CD4-positive, alpha-beta T cell treated with Interleukin-6 at 100 ng/mL for 8 hours (primary cell): Measurements from ENCODE around the gene SNAPC3.
"Not testable (repeated sequence)": the region's sequence is repeated elsewhere in the genome, so short reads cannot be mapped to it uniquely, and the experiment has no call there.

Experiments used
- DNase-seq: peaks from one replicate; pipeline ENCODE4 v3.0.0-alpha.2; 2020; ENCODE audit warnings: mixed read lengths, low spot score

Gene SNAPC3

DNA sequence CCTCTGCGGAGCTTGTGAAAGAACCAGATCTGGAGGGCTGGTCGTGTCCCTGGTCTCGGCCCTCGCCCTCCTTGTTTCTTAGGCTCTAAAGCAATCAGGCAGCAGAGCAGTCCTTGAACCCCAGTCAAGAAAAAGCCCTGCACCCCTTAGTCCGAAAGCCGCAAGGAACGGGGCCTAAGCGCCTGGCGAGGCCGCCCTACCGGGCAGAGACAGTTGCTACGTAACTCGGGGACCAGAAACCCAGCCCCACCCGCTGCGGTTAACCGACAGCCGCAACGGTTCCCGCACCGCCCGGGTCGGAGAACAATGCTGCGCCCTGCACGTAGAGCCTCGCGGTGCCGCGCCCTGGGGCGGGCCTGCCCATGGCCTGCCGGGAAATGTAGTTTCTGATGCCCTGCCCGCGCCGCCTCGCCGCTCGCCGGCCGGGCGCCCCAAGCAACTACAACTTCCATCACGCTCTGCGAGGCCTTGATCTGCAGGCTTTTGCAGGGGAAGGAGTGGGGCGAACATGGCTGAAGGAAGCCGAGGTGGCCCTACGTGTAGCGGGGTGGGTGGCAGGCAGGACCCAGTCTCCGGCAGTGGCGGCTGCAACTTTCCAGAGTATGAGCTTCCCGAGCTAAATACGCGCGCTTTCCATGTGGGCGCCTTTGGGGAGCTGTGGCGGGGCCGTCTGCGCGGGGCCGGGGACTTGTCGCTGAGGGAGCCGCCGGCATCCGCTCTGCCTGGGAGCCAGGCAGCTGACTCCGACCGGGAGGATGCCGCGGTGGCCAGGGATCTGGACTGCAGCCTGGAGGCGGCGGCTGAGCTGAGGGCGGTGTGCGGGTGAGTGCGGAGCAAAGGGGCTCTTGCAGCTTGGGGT is at the start of gene SNAPC3:
SNAPC3 (plus strand) TSS at position 505 of the 859 bp plus-strand sequence; CDS start at position 509, 4 bp downstream.
- DNase-seq, result peak; percentile 93

DNA sequence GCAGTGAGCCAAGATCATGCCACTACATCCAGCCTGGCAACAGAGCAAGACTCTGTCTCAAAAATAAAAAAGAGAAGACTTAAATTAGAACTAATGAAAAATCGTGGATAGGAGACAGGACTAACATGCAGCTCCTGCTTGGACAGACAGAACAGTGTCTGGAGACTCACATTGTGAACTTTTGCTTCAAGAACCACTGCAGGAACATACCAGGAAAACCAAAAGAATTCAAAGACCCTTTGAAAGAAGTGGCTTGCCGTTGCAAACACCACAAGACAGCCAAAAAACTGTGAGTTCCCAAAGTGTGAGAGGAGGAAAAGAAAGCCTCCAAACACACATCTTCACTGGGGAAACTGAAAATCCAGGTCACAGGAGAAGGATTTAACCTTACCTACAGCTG is 48.8 kb upstream of the SNAPC3 start:
- no peak for DNase-seq

DNA sequence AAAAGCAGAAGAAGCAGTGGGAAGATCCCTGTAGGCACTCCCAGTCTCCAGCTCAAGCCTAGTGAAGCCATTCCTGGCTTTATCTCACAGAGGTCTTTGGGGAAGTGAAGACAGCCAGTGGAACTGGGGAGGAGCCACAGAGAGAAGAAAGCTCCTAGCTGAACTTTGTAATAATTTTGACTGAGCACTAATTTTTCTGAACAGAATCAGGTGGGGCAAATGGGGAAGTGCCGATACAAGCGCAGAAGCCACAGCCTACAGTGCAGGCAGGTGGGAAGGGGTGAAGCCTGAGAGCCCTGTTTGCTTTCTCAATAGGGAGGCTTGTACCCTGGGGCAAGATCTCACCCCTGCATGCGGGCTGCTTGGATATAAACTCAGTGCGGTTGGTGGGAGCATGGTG is 48.4 kb upstream of the SNAPC3 start:
- no peak for DNase-seq

DNA sequence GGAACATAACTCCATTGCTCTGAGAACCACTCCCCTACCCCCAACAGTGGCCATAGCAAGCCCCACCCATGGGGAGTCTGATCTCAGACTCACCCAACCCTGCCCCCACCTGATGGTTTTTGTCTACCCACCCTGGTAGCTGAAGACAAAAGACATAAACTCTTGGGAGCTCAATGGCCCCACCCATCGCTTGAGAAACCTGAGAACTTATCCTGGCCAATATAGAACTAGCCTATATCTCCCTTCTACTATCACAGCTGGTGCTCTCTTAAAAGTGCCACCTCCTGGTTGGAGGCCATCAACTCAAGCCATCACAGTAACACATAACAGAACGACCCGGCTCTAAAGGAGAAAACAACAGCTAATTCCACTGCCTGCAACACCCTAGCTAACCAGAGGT is 47.9 kb upstream of the SNAPC3 start:
- no peak for DNase-seq

DNA sequence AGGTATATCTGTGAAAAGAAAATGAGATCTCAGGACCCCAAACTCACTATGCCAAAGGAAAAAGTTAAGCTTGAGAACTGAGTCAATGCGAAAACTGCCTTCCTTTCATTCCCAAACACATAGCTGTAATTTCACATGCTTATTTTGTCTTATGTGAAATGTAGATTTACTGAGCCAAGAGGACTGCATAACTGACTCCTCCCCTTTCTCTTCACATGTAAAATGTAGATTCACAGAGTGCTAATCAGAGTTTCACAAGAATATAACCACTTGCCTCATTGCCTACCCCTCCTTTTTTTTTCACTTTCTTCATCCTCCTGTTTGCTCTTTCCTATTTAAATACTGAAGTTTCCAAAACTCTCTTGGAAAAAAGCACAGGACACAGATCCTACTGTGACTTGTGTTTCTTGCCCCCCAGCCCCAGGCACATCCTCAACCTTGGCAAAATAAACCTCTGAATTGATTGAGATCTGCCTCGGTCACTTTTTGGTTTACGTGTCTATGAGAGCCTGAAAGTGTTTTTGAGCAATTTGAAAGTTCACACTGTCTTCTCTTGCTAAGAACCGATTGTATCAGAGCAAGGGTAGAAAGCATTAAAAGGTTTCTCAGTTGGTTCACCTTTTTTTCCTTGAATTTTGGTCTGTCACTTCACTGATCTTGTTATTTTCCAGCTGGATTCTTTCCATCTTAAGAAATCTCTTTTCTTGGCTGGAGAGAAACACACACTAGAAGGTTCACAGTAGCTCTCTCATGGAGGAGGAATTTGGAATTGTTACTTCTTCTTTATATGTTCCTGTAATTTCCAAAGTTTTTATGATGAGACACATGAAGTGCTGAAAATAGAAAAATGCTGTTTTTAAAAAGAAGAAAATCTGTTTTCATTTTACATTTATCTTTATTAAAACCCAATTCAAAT is 44.8 kb upstream of the SNAPC3 start:
- DNase-seq, result no peak

DNA sequence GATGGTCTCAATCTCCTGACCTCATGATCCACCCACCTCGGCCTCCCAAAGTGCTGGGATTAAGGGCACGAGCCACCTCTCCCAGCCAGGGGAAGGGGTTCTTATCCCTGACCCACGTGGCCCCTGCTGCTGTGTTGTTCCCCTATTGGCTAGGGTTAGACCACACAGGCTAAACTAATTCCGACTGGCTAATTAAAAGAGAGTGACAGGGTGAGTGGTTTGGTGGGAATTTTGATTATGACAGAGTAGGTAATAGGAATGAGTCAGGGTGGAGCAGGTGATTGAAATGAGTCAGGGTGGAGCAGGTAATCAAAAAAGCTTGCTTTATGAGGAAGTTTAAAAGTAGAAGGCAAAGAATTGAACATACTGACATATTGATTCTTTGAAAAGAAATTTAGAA is 43.4 kb upstream of the SNAPC3 start:
- not testable (repeated sequence) for DNase-seq

DNA sequence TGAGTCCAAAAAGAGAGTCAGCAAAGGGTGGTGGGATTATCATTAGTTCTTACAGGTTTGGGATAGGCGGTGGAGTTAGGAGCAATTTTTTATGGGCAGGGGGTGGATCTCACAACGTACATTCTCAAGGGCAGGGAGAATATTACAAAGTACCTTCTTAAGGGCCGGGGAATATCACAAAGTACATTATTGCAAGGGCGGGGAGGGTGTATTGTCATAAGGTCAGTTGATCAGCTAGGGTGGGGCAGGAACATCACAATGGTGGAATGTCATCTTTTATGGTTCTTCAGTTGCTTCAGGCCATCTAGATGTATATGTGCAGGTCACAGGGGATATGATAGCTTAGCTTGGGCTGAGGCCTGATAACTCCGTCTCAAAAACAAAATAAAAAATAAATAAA is 42.8 kb upstream of the SNAPC3 start:
- DNase-seq, result not testable (repeated sequence)

DNA sequence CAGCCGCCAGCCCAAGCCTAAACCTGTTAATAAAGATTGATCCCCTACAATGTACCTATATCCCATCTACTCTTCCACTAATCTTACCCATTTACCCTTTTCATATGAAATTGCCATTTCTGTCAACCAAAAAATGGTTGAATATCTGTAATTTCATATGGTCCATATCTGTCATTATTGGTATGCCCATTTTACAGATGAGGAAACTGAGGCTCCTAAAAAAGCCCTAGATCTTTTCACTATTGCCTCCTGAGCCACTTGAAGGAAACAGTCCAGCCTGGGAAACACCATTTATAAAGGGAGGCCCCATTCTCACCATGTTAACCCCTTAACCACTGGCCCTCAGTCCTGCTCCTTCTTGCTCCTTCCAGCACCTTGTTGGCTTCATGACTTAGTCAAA is 41.2 kb upstream of the SNAPC3 start:
- DNase-seq, result no peak

DNA sequence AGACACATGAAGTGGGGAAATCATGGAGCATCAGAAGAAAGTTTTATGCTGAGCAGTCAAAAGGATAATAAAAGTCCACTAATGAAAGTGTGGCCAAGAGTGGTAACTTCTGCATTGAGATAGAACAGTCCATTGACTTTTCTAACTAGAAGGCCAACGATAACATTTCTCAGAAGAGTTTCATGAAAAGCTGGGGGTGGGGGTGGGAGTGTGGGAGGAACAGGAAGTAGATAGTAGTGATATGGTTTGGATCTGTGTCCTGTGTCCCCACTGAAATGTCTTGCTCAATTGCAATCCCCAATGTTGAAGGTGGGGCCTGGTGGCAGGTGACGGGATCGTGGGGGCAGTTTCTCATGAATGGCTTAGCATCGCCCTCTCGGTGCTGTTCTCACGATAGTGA is 36.2 kb upstream of the SNAPC3 start:
- no peak for DNase-seq

DNA sequence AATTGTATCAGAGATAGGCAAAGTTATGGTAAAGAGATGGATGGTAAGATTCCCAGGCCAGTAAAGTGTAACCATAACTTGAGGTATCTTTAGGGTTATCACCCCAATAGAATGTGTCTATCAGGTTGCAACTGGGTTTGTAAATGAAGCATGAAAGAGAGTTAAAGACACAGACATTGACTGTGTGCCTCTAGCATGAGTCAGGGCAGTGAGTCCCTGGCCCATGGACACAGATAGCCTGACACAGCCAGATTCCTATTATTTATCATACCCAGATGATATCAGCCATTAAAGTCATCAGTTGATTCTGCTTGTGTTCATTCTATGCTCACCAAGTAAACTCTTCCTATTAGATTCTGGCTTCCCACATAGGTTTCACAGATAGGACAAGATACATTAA is 33.5 kb upstream of the SNAPC3 start:
- DNase-seq, result no peak

DNA sequence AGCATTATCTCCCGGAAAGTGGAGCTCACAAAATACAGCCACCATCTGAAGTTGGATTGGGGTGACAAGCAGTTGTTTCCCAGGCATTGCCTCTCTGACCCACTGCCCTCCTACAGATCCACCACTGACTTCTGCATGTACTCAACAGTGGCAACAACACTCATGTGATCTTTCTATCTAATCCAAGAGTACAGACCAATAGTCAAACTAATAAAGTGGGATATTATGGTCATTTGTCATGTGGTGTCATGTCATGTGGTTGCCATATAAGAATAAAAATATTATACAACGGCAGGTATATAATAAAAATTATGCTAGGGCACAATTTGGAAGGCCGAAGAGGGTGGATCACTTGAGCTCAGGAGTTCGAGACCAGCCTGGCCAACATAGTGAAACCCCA is 33.0 kb upstream of the SNAPC3 start:
- no peak for DNase-seq

DNA sequence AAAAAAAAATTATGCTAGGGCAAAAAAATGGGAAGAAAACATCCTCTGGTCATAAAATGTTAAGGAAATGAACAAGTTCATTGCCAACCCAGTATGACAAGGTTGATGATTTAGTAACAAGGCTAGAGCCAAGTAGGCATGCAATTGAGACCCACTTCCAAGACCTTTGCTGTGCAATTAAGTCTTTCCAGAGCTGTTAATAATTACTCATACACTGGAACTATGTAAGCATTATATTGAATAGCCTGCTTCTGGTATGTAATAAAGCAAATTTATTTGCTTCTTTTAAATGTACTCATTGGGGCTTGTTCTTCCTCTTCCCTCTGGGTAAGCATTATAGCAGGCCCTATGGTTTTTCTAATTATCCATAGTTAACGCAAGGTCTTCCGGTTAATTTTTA is 32.5 kb upstream of the SNAPC3 start:
- DNase-seq, result no peak

DNA sequence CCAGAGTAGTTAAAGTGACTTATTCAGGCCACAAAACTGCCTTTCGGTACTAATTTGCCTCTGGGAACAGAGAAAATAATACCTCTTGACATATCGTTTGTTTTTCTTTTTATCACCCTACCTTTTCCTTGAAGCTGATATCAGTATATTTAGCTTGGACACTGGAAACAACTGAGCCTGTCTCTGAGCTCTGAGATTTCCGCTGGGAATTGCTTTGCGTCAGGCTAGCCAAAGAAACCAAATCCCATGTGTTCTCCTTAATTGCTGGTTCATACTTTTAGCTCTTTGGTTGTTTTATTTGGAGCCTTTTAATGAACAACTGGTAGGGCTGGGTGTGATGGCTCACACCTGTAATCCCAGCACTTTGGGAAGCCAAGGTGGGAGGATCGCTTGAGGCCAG is 30.3 kb upstream of the SNAPC3 start:
- no peak for DNase-seq

DNA sequence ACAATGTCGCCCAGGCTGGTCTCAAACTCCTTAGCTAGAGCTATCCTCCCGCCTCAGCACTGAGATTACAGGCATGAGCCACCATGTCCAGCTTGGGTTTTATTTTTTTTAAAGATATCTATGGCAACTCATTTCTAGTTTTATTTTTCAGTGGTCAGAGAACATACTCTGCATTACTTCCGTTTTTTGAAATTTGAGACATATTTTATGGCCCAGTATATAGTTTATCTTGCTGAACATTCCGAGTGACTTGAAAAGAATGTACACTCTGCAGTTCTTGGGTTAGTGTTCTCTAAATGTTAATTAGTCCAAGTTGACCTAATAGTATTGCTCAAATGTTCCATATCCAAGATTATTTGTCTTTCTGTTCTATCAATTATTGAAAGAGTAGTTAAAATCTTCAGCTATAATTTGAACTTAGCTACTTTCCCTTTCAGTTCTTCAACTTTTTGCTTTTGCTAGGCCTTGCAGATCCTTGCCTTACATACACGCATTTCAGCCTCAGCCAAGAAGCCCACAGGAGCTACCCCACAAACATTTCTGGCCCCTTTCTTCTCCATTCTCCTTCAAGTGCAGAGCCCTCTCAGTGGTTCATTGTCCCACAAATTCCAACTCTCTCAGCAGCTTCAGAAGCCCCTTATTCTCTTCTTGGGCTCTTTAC is 22.3 kb upstream of the SNAPC3 start:
- no peak for DNase-seq

DNA sequence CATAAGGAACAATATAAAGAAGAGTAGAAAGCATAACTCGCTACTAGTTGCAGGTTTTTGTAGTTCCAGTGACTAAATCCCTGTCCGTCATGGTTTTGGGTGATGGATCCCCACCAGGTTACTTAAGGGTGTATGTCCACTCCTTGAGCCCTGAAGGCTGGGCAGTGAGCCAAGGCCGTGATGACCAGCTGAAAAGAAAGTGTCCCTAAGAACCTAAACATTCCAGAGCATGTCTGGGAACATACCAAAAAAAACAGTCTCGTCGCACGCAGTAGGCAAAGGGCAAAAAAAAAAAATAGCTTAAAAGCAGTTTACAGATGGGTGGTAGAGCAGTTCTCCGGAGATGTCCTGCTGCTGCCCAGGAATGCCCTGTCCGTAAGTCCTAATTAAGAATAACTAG is 21.4 kb upstream of the SNAPC3 start:
- DNase-seq, result no peak

DNA sequence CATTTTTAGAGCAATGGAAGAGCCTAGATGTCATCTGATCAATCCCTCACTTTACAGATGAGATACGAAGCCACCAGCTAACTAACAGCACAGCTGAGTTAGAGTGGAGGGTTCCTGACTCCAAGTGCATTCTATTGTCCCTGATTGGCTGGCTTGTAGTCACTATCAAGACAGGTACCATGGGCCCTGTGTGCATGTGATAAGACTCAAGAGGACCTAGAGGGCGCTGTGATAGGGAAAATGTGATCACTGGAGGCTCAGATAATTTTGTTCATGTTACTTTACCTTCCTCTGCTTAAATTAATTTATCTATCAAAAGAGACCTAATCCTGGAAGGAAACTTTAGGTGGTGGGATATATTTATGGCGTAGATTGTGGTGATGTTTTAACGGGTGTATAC is 19.5 kb upstream of the SNAPC3 start:
- DNase-seq, result no peak

DNA sequence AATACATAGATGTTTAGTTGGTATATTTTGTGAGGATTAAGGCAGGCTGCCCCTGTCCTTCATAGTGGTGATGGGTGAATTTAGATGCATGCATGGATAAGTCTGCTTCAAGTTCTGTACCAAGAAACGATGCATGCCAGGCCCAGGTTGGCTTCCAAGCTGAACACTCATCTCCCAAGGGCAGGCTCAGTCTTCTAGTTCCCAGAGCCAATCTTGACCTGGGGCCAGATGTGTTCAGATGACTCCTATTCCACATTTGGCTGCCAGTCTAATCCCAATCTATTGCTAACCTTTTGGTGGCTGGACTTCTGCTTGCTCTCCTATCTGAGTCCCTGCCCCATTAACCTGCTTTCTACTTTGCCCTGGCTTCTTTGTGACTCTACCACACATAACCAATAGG is 18.5 kb upstream of the SNAPC3 start:
- no peak for DNase-seq

DNA sequence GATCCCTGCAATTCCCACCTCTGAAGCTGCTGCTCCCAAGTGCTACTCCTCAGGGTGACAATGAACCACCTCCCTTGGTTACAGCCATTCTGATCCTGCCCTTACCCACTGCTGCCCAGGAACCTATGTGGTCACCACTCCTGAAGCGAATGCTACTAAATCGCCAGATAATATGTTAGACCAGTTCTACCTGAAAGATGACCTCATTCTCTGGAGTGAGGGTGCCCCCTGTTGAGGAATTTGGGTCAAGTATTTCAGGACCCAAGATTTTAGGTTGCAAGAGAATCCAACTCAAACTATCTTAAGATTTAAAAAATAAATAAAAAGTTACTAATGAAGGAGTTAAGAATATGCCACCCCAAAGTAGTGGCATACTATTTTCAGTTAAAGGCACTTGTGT is 5.8 kb upstream of the SNAPC3 start:
- DNase-seq, result peak; percentile 32

DNA sequence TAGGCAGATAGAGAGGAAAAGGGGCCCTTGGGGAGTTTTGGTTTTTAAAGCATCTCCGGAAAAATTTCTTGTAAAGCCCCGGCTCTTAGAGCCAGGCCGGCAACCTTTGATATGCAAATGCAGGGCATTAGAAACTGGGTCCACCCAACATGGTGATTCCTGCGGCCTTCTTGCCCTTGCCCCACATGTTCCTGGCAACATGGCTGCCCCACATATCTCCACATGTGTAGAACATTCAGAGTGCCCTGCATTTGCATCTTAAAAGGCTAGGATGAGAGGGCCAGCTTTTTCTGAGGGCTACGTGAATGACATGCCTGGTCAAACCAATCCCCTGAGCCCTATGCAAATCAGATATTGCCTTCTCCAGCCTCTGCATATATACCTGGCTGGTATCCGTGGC is 5.0 kb upstream of the SNAPC3 start:
- no peak for DNase-seq

DNA sequence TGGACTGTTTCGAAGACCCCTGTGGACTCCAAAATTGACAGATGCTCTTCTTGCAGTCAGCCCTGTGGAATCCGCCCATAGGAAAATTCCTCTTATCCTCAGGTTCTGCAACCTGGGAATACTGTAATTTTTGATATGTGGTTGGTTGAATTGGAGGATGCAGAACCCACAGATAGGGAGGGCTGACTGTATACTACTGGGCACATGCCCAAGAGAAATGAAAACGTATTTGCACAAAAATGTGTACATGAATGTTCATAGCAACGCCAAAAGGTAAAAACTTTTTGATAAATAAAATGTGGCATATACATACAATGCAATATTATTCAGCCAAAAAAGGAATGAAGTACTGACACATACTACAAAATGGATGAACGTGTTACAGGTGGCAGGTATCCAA is 1.9 kb upstream of the SNAPC3 start:
- no peak for DNase-seq

DNA sequence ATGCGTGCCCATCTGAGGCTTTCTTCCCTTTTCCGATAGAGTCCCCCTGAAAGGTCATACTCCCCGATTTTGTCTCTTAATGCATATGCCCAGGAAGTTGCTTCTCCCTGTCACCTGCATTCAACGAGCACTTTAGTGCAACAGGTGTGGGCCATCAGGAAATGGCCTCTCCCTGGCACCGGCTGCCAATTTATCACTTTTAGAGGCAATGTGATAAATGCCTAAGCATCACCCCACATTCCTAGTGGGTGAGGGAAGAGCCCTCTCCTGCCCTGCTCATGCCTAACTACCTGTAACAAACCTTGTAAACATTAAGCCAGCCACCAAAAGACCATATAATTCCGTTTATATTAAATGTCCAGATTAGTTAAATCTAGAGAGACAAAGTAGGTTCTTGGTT is 1.1 kb upstream of the SNAPC3 start:
- no peak for DNase-seq

DNA sequence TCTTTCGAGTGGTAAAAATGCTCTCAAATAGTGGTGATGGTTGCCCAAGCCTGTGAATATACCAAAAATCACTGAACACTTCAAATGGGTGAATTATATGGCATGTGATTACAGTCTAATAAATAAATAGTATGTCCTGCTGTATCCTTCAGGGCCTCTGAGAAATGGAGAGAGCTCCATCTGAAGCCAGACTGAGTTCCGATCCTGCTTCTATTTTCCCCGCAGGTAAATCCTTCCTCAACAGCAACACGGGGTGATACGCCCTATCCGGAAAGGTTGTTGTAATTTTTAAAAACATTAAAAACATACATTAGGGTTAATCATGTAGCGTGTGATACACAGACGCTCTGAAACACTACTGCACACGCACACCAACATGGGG is 695 bp upstream of the SNAPC3 start:
- DNase-seq, result no peak
